GM13977 (cell line): ENCODE results near the gene RALB.
A peak's percentile ranks its signal among the peaks of the same experiment; 100 is the strongest.

Experiments used
- DNase-seq: peaks from one replicate; pipeline ENCODE4 v3.0.0; 2012; ENCODE audit warnings: low spot score
- in situ Hi-C: fragments of 300-500 bp; cut with MboI; formaldehyde crosslinking; loops from one replicate; pipeline ENCODE4 v1.12.0; 2022; ENCODE audit warnings: low sequenced_read_pairs, low pct_unique_long_range_greater_than_20kb, mixed read lengths, inconsistent platforms; ENCODE audit not compliant: unreplicated experiment
- TF ChIP-seq, protein P1 (sequence below): IDR thresholded peaks from 2 replicates; pipeline ENCODE4 v1.5.1; 2012; ENCODE audit warnings: mild to moderate bottlenecking, control low read depth; ENCODE audit not compliant: insufficient read depth; ENCODE audit errors: extremely low read depth, missing control alignments

The RALB gene

DNA sequence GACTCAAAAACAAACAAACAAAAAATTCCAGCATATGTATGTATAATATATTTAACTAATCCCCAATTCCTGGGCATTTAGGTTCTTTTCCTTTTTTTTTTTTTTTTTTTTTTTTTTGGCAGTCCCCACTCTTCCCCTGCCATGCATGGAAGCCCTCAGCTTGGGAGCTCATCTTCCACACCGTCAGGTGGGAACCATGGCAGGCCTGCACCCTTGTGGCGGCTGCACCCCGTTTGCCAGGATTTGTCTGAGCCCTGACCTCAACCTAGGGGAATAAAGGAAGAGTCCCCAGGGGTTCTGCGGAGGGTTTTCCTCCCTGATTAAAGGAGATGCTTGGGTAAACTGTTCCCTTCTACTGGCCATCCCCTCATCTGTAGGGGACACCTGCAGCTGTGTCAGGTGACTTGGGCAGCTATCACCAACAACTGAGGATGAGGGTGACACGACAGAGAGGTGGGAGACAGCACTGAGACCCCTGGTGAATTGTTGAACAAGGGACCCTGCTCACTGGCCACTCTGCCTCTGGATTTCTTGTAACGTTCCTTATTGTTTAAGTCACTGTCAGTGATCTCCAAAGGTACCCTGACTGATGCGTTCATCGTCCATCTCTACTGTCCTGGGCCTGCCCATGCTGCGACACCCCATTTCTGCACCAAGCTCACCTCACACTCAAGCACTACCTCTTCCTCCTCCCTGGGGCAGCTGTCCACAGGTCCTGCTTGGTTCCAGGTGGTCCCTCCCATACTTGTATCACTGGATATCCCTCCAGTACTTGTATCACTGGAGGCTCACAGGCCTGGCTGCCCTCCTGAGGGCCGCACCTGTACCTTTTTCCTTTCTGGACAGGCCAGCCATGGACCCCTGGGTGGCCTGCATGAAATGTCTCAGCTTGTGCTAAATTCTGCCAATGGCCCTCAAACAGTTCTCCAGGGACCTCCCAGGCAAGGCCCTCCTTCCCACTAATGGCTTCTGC is 44.0 kb upstream of the RALB start:
- in situ Hi-C loops, result no loop called here
- DNase-seq, result peak; percentile 9
- TF ChIP-seq, protein P1, sequence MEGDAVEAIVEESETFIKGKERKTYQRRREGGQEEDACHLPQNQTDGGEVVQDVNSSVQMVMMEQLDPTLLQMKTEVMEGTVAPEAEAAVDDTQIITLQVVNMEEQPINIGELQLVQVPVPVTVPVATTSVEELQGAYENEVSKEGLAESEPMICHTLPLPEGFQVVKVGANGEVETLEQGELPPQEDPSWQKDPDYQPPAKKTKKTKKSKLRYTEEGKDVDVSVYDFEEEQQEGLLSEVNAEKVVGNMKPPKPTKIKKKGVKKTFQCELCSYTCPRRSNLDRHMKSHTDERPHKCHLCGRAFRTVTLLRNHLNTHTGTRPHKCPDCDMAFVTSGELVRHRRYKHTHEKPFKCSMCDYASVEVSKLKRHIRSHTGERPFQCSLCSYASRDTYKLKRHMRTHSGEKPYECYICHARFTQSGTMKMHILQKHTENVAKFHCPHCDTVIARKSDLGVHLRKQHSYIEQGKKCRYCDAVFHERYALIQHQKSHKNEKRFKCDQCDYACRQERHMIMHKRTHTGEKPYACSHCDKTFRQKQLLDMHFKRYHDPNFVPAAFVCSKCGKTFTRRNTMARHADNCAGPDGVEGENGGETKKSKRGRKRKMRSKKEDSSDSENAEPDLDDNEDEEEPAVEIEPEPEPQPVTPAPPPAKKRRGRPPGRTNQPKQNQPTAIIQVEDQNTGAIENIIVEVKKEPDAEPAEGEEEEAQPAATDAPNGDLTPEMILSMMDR, result no peak

DNA sequence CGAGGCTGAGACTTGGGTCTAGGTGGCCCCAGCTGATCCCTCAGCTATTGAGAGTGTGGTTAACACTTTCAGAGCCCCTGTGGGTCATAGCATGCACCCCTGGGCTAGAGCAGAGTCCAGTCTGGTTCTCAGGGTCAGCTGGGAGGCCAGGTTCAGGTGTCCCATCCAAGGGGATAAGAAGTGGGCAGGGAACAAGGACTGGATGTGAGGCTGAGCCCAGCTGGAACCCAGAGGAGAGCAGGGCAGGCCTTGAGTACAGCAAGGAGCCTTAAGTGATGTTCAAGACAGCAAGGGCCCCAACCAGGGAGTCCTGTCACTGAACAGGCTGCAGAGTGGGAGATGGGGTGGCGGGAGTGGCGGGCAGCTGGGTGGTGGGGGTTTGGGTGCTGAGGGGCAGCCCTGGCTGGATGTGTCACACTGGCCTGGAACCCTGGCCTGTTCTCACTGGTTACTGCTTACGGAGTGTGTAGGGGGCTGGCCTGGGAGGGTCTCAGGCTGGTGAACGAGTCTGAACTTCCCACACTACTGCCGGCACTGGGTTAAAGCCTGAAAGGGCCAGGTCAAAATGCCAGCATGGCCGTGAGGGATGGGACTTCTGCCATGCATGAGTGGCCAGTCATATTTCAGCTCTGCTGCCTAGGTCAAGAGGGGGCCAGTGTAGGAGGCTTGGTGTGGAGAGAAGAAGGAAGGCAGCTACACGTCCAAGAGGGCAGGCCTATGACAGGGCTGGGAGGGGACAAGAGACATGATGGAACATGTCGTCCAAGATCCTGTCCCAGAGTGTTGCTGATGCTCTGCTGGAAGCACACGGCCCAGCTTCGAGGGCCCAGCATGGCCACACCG is 43.0 kb upstream of the RALB start:
- DNase-seq, result peak; percentile 6
- TF ChIP-seq, protein P1, result no peak
- in situ Hi-C loops, result no loop called here

DNA sequence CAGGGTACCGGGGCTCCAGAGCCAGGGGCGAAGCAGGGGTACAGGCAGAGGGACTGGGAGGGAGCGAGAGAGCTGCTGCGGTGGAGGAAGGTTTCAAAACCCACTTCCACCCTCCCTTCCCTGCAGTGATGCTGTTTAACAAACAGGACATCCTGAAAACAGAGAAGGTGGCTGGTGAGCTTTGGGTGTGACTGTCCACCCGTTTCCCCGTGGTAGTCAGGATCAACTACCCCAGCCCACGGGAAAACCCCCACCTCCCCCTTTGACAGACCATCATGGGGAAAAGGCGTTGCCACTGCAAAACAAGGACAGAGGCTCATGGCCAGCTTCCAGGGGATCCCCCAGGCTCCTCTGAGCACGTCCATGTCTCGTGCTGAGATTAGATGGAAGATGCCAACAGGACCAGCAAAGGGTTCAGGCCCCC is 42.4 kb upstream of the RALB start:
- DNase-seq, result peak; percentile 16
- in situ Hi-C loops, result no loop called here
- TF ChIP-seq, protein P1, result no peak

DNA sequence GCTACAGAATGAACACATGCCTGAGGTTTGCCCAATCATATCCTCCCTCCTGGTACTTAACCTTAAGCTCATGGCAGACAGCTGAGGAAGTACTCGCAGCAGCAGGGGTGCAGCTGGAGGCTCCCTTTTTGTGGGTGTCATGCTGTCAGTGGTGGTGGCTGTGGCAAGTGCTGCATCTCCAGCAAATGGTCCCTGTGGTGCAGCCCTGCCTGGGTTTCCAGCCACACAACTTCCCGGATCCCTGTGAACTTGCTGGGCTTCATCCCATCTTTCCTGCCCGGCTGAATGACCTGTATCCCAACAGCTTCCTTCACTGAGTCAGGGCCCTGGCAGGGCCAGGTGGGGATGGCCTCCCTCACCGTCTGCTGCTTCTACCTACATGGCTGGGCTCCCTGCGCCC is 34.5 kb upstream of the RALB start:
- TF ChIP-seq, protein P1, result no peak
- no peak for DNase-seq
- in situ Hi-C loops, result no loop called here

DNA sequence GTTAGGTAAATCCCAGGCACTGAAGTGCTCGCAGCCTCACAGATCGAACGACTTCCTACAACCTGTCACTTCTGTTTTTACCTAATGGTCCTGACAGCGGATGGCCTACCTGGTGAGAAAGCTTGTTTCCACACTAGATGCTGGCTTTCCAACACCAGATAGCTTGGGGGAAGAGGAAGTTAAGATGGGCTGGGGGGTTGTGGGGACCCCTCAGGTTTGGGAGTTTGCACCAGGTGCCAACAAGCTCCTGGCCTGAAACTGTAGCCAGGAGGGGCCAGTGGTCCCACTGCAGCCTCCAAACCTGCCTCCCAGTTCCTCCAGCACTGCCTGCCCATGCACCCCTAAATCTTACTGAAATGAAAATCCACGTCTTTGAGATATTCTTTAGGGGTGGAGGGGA is 33.4 kb upstream of the RALB start:
- no peak for DNase-seq
- in situ Hi-C loops, result no loop called here
- TF ChIP-seq, protein P1, result no peak

DNA sequence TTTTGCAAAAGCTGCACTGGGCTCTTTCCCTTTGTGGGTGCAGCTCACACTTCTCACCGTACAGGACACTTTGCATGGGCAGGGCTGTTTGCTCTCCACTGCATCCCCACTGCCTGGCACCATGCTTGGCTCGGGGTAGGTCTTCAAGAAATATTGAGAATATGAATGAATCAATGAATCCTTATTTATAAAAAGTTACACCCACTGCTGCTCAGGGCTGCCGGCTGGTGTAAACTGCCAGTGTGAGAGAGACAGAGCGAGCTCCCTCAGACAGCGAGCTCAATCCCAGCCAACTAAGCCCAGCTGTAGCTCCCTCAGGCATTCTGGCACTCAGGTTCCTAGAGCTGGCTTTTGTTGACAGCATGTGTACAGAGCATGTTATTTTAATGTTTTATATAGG is 32.9 kb upstream of the RALB start:
- in situ Hi-C loops, result no loop called here
- TF ChIP-seq, protein P1, result no peak
- DNase-seq, result no peak
